A549 (cell line): ENCODE measurements around the gene LHCGR.
"Not testable (repeated sequence)": the region's sequence is repeated elsewhere in the genome, so short reads cannot be mapped to it uniquely, and the experiment has no call there.

Source experiments
- CTCF ChIP-seq: fragments of >200 bp; sonication (Bioruptor Twin); formaldehyde crosslinking; IDR thresholded peaks from 3 replicates; pipeline ENCODE4 v1.5.1; 2016
- EHMT2 ChIP-seq: fragments of 200-600 bp; sonication (generic); IDR thresholded peaks from 2 replicates; pipeline ENCODE4 v1.6.1; 2016; ENCODE audit warnings: antibody characterized with exemption, low read depth, mild to moderate bottlenecking, moderate library complexity
- ELK1 ChIP-seq: fragments of 150-350 bp; IDR thresholded peaks from 2 replicates; pipeline ENCODE4 v1.6.1; 2014; ENCODE audit warnings: low read depth, mild to moderate bottlenecking, low read length
- FOSL2 ChIP-seq, 2 experiments: fragments of 450-650 bp in 1 of 2; fragments of >200 bp in 1 of 2; sonication (Bioruptor Twin) in 1 of 2; formaldehyde crosslinking; IDR thresholded peaks; 2 replicates each; pipeline versions ENCODE4 v1.5.0 to v1.6.1; 2016 to 2020; ENCODE audit warnings: mild to moderate bottlenecking in 1 of 2, moderate library complexity in 1 of 2
- GATA3 ChIP-seq: IDR thresholded peaks from 2 replicates; pipeline ENCODE4 v1.6.1; 2012; ENCODE audit warnings: borderline replicate concordance
- HMGXB4 ChIP-seq: fragments of 250-450 bp; sonication (Bioruptor Pico); IDR thresholded peaks from 2 replicates; pipeline ENCODE4 v1.5.0; 2021; ENCODE audit warnings: mild to moderate bottlenecking, moderate library complexity, borderline replicate concordance
- KDM1A ChIP-seq: fragments of 200-600 bp; sonication (generic); IDR thresholded peaks from 2 replicates; pipeline ENCODE4 v1.6.1; 2016; ENCODE audit warnings: low read depth, mild to moderate bottlenecking
- NPAS2 ChIP-seq: fragments of 250-450 bp; sonication (Bioruptor Pico); IDR thresholded peaks from 2 replicates; pipeline ENCODE4 v1.8.0; 2022; ENCODE audit warnings: mild to moderate bottlenecking, moderate library complexity, borderline replicate concordance
- PBX3 ChIP-seq: IDR thresholded peaks from 2 replicates; pipeline ENCODE4 v1.6.1; 2012
- POLR2A ChIP-seq: IDR thresholded peaks from 2 replicates; pipeline ENCODE4 v1.6.1; 2012; ENCODE audit warnings: mild to moderate bottlenecking, low read length
- RAD21 ChIP-seq, 2 experiments: fragments of >200 bp in 1 of 2; sonication (Bioruptor Twin) in 1 of 2; formaldehyde crosslinking in 1 of 2; IDR thresholded peaks in 1 of 2; conservative IDR thresholded peaks in 1 of 2; 2 replicates in 1 of 2; 3 replicates in 1 of 2; pipeline ENCODE4 v1.6.1; 2012 to 2018; ENCODE audit warnings: inconsistent platforms in 1 of 2
- REST ChIP-seq: fragments of 200-600 bp; sonication (generic); IDR thresholded peaks from 2 replicates; pipeline ENCODE4 v1.6.1; 2016; ENCODE audit warnings: antibody characterized with exemption, mild to moderate bottlenecking, moderate library complexity
- SMC3 ChIP-seq: fragments of >200 bp; sonication (Bioruptor Twin); formaldehyde crosslinking; IDR thresholded peaks from 3 replicates; pipeline ENCODE4 v1.6.1; 2018; ENCODE audit warnings: inconsistent platforms
- TFCP2L1 ChIP-seq: fragments of 250-450 bp; sonication (Bioruptor Pico); IDR thresholded peaks from 2 replicates; pipeline ENCODE4 v1.5.0; 2021; ENCODE audit warnings: mild to moderate bottlenecking

GRCh38 chr2:48703621-48704020 is 51.9 kb downstream of the LHCGR start:
- not testable (repeated sequence) for TF ChIP-seq NPAS2 (CRISPR knock-in tag); CTCF; HMGXB4; FOSL2 (IDR thresholded peaks at IDR 0.05); FOSL2 (CRISPR knock-in tag; IDR thresholded peaks at IDR 0.05); TFCP2L1; POLR2A; KDM1A; REST; RAD21 (conservative IDR thresholded peaks at IDR 0.05 in 1 of 2, IDR thresholded peaks at IDR 0.05 in 1 of 2); ELK1; EHMT2; GATA3; SMC3; PBX3
